OCI-LY7 (cell line): ENCODE measurements around the gene ITGB2. TPM values are rescaled to one million over a fixed set of nuclear protein-coding genes. Genes with fewer than 3 reads are reported as not detected.
"Not testable (repeated sequence)": the region's sequence is repeated elsewhere in the genome, so short reads cannot be mapped to it uniquely, and the experiment has no call there.

ENCODE experiments used
- BruUV-seq: library from RNA; stranded (reverse); fragments of 400-500 nt; replicated peaks from 2 replicates; lab custom pipeline; 2021; lab: Mats Ljungman, UMichigan
- CTCF ChIA-PET: fragments of 300-600 bp; sonication (Branson Sonifier 250); formaldehyde crosslinking; loops from one replicate; lab custom pipeline; 2022; ENCODE audit warnings: antibody characterized with exemption; ENCODE audit not compliant: unreplicated experiment; lab: Charles Lee
- POLR2A ChIA-PET: fragments of 300-600 bp; sonication (Branson Sonifier 250); formaldehyde crosslinking; loops from one replicate; lab custom pipeline; 2022; ENCODE audit warnings: antibody characterized with exemption; lab: Charles Lee
- DNase-seq: peaks from one replicate; pipeline ENCODE4 v3.0.0-alpha.2; 2015; ENCODE audit warnings: low spot score
- H2AFZ ChIP-seq: fragments of 200-600 bp; sonication (generic), shearing (Covaris generic); 2 replicates; pipeline ENCODE4 v1.6.1; 2014; ENCODE audit warnings: mild to moderate bottlenecking, antibody characterized with exemption, low read length, moderate library complexity
- H3K27ac ChIP-seq: fragments of 200-600 bp; sonication (generic); 2 replicates; pipeline ENCODE4 v1.5.1; 2014; ENCODE audit warnings: mixed run types, low read depth, mild to moderate bottlenecking, moderate library complexity, low read length, inconsistent platforms; ENCODE audit not compliant: poor library complexity, severe bottlenecking
- H3K36me3 ChIP-seq: fragments of 200-600 bp; sonication (generic); 2 replicates; pipeline ENCODE4 v1.6.1; 2014; ENCODE audit warnings: mild to moderate bottlenecking, antibody characterized with exemption, low read length, moderate library complexity, mixed read lengths; ENCODE audit not compliant: insufficient read depth
- H3K4me1 ChIP-seq: fragments of 200-600 bp; sonication (generic); 2 replicates; pipeline ENCODE4 v1.5.1; 2014; ENCODE audit warnings: mild to moderate bottlenecking, low read length; ENCODE audit not compliant: insufficient read depth, poor library complexity, severe bottlenecking
- H3K4me2 ChIP-seq: fragments of 200-600 bp; sonication (generic); 2 replicates; pipeline ENCODE4 v1.6.1; 2014; ENCODE audit warnings: mild to moderate bottlenecking, low read length
- H3K4me3 ChIP-seq: fragments of 200-600 bp; sonication (generic); 2 replicates; pipeline ENCODE4 v1.5.1; 2014; ENCODE audit warnings: mild to moderate bottlenecking, low read depth, low read length; ENCODE audit not compliant: poor library complexity, severe bottlenecking
- H3K79me2 ChIP-seq: fragments of 200-600 bp; sonication (generic); 2 replicates; pipeline ENCODE4 v1.6.1; 2016; ENCODE audit warnings: low read depth, mild to moderate bottlenecking, low read length, moderate library complexity, mixed read lengths; ENCODE audit not compliant: insufficient read depth
- H3K9me2 ChIP-seq: fragments of 200-600 bp; sonication (generic); 2 replicates; pipeline ENCODE4 v1.6.1; 2016; ENCODE audit warnings: mild to moderate bottlenecking, low read length, mixed read lengths; ENCODE audit not compliant: insufficient read depth
- H3K9me3 ChIP-seq: fragments of 200-600 bp; sonication (generic); 2 replicates; pipeline ENCODE4 v1.6.1; 2014; ENCODE audit warnings: mild to moderate bottlenecking, mixed run types, low read length, mixed read lengths
- H4K20me1 ChIP-seq: fragments of 200-600 bp; sonication (generic); 2 replicates; pipeline ENCODE4 v1.6.1; 2014; ENCODE audit warnings: mild to moderate bottlenecking, antibody characterized with exemption, low read length, moderate library complexity, mixed read lengths; ENCODE audit not compliant: insufficient read depth
- CTCF ChIP-seq: fragments of 200-600 bp; sonication (generic); conservative IDR thresholded peaks from 2 replicates; pipeline ENCODE4 v1.5.1; 2014; ENCODE audit warnings: mild to moderate bottlenecking, antibody characterized with exemption, low read length, moderate library complexity, mixed read lengths
- EZH2phosphoT487 ChIP-seq: fragments of 200-600 bp; sonication (generic); IDR thresholded peaks from 2 replicates; pipeline ENCODE4 v1.6.1; 2018; ENCODE audit warnings: low read depth, borderline replicate concordance, mild to moderate bottlenecking, mixed run types, antibody characterized with exemption, low read length, moderate library complexity, mixed read lengths
- intact Hi-C: fragments of 100-400 bp; cut with micrococcal nuclease; formaldehyde crosslinking; loops from one replicate; pipeline ENCODE4 v1.10.0; 2022; ENCODE audit not compliant: unreplicated experiment
- total RNA-seq, 2 experiments: library from RNA; depleted of rRNA in 1 of 2; stranded (reverse); fragments of >200 nt in 1 of 2; shearing (Covaris generic) in 1 of 2; gene quantifications; 2 replicates each; pipeline ENCODE4 v1.2.3, GENCODE V29; 2014 to 2022

The ITGB2 gene
- total RNA-seq, 2 experiments from 2014 or later = 11.6 to 78.9 TPM

GRCh38 chr21:44929799-44930542, 9.3 kb upstream of the ITGB2 start:
- Histone ChIP-seq H3K27ac (no peak overlapping the region), H3K4me2 (peak overlapping the region; percentile 90), H3K4me3 (no peak overlapping the region)

DNA sequence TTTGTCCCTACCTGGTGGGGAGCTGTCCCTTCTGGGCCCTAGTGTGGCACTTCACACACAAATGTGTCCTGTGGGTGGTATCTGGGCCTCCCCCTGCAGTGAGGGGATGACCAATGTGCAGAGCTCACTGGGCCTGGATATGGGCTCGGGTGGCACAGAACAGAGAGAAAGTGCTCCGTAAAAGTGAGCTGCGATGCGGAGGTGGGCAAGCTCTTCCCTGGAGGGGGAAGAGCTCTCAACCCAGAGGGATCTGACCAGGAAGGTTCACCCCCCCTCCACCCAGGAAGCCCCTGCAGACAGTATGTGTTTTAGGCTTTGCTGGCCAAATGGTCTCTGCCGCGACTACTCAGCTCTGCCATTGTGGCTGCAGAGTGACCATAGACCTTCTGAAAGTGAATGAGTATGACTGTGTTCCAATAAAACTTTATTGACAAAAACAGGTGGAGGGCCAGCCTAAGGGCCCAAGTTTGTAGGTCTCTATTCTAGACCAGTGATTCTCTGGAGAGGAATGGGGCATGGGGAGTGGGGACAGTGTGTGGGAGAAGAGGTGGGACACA, 8.6 kb upstream of the ITGB2 start:
- Histone ChIP-seq H3K4me1 (peaks cover 55% of the 10 kb centered on the region), H3K4me3 (no peak overlapping the region), H2AFZ (no peak overlapping the region), H3K9me2 (no peaks in the 10 kb centered on the region), H3K4me2 (no peak overlapping the region), H3K27ac (no peak overlapping the region), H3K79me2 (no peaks in the 10 kb centered on the region), H3K9me3 (no peaks in the 10 kb centered on the region), H4K20me1 (no peaks in the 10 kb centered on the region), H3K36me3 (no peaks in the 10 kb centered on the region)
- no peak for TF ChIP-seq CTCF
- no peak for TF ChIP-seq EZH2phosphoT487
- no TSS peak for BruUV-seq
- intact Hi-C loops = no loop called here
- CTCF ChIA-PET = no interaction called here
- no peak for DNase-seq
- POLR2A ChIA-PET = interaction anchor here (0.6 to 1.2 kb wide), 7 partner anchors 9 to 667 kb away, joined by 3 read pairs; partner anchors contain the start of genes ITGB2, PTTG1IP and UBE2G2

More at GRCh38 chr21:44929799-44930542, 9.3 kb upstream of the ITGB2 start:
- no peak overlapping the region for H2AFZ ChIP-seq
- no peaks in the 10 kb centered on the region for H3K36me3 ChIP-seq
- CTCF ChIA-PET = interaction anchor here (0.6 kb wide), 1 partner anchor 193 kb away, joined by 3 read pairs; no protein-coding TSS in a partner anchor
- intact Hi-C loops = loop anchor here (2.0 to 5.0 kb wide), 2 partner anchors 15 to 113 kb away; partner anchors contain the start of gene SUMO3
- BruUV-seq = no TSS peak
- peak; percentile 27 for DNase-seq
- peaks cover 57% of the 10 kb centered on the region for H3K4me1 ChIP-seq
- no peaks in the 10 kb centered on the region for H4K20me1 ChIP-seq
- no peaks in the 10 kb centered on the region for H3K9me2 ChIP-seq
- H3K9me3 ChIP-seq = no peaks in the 10 kb centered on the region
- no peak for TF ChIP-seq CTCF
- no peak for TF ChIP-seq EZH2phosphoT487
- POLR2A ChIA-PET = interaction anchor here (0.9 to 1.2 kb wide), 4 partner anchors 9 to 128 kb away, joined by 3 read pairs; partner anchors contain the start of genes ITGB2, PTTG1IP and UBE2G2
- H3K79me2 ChIP-seq = no peaks in the 10 kb centered on the region

DNA sequence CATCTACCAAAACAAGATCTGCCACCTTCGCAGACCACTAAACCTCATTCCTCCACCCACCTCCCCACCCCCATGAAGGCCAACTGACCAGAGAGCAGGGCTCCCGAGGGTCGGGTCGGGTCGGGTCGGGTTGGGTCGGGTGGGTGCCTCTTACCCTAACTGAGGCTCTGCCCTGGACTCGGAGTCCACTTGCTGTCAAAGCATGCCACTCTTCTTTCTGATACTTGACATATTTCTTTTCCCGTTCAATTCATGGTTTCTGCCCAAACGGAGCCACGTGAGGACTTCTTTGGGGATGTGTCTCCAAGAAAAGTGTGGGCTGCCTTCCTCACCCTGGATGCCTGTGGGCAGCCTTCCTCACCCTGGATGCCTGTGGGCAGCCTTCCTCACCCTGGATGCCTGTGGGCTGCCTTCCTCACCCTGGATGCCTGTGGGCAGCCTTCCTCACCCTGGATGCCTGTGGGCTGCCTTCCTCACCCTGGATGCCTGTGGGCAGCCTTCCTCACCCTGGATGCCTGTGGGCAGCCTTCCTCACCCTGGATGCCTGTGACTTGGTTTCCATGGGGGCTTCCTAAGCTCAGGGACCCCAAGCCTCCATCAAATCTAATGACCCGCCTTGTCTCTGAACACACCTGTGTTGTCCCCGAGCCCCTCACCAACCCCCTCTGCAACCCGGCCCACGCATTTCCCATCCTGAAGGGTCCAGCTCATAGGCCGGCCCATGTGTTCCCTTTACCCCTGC, 8.0 kb upstream of the ITGB2 start:
- DNase-seq, H3K36me3 ChIP-seq, H3K79me2 ChIP-seq, intact Hi-C loops, CTCF ChIA-PET, H3K9me2 ChIP-seq, H3K9me3 ChIP-seq, H3K27ac ChIP-seq, BruUV-seq, H2AFZ ChIP-seq, H3K4me3 ChIP-seq, H4K20me1 ChIP-seq: not testable (repeated sequence)
- H3K4me2 ChIP-seq = peak overlapping the region; percentile 68; the same call in 1 of the 2 replicates
- POLR2A ChIA-PET = interaction anchor here (0.6 to 1.2 kb wide), 8 partner anchors 8 to 668 kb away, joined by 3 read pairs; partner anchors contain the start of genes ITGB2, PTTG1IP and UBE2G2
- peaks cover 55% of the 10 kb centered on the region for H3K4me1 ChIP-seq
